HG03565 (cell line): ENCODE results near the gene HAGHL.

ENCODE experiments used
- ATAC-seq: cut with Tn5 transposase; IDR thresholded peaks from one replicate; pipeline ENCODE4 v1.9.1; 2021; ENCODE audit warnings: mild to moderate bottlenecking, moderate library complexity; ENCODE audit not compliant: unreplicated experiment

Gene HAGHL, protein sequence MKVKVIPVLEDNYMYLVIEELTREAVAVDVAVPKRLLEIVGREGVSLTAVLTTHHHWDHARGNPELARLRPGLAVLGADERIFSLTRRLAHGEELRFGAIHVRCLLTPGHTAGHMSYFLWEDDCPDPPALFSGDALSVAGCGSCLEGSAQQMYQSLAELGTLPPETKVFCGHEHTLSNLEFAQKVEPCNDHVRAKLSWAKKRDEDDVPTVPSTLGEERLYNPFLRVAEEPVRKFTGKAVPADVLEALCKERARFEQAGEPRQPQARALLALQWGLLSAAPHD

DNA sequence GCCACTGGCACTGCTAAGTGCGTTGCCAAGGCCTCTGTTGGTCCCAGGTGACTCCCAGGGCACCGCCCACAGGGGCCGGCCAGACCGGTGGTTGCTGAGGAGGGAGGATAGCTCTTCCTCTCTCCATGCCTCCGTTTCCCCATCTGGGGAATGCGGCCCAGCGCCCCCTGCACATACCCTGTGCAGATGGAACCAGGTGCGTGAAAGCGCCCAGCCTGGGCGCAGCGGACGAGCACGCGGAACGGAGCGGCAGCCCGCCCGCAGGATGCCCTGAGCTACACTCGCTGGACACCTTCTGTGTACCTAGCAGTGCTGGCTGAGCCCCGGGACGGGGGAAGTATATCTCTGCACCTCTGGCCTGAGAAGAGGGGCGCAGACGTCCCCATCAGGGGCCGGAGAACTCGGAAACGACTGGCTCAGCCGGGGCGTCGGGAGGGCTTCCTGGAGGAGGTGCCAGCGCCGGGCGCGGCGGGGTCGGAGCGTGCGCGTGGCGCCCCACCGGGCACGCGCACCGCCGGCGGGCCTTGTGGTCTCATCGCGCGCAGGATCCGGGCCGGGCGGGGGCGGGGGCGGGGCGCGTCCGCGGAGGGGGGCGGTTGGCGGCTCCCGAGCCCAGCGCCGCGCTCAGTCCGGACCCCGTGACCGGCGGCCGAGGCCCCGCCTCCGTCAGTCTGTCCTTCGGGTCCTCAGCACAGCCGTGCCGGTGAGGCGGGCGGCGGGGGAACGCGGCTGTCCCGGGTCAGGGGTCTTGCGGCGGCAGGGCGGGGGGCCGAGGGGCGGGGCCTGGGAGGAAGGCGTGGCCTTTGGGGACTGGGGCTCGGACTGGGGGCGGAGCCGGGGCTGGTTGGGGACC, at the start of gene HAGHL, which contains the start of gene CCDC78:
Gene HAGHL, plus strand, starts transcription at position 669 of the 853 bp plus-strand sequence. CDS start 404 bp downstream, outside the sequence.
Gene CCDC78, minus strand, starts transcription at position 6 of the 853 bp plus-strand sequence. CDS start 76 bp downstream, outside the sequence.
- no peak for ATAC-seq

DNA sequence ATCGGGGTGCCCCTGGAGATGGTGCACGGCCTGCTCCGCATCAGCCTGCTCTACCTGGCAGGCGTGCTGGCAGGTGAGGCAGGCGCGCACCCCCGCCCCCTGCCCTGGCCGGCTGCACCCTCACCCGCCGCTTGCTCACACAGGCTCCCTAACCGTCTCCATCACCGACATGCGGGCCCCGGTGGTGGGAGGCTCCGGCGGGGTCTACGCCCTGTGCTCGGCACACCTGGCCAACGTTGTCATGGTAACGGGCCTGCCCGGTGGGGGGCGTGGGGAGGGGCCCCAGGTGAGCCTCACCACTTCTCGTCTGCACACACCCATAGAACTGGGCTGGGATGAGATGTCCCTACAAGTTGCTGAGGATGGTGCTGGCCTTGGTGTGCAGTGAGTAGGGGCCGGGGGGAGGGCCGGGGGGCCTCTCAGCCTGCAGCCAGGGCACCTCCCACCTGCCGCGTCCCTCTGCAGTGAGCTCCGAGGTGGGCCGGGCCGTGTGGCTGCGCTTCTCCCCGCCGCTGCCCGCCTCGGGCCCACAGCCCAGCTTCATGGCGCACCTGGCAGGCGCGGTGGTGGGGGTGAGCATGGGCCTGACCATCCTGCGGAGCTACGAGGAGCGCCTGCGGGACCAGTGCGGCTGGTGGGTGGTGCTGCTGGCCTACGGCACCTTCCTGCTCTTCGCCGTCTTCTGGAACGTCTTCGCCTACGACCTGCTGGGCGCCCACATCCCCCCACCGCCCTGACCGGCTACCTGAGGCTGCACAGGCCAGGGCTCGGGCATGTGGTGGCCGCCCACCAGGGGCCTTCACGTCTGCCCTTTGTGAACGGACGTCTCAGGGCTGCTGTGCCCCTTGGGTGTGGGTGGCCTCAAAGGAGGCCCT, 49.4 kb upstream of the HAGHL start:
- ATAC-seq: no peak

DNA sequence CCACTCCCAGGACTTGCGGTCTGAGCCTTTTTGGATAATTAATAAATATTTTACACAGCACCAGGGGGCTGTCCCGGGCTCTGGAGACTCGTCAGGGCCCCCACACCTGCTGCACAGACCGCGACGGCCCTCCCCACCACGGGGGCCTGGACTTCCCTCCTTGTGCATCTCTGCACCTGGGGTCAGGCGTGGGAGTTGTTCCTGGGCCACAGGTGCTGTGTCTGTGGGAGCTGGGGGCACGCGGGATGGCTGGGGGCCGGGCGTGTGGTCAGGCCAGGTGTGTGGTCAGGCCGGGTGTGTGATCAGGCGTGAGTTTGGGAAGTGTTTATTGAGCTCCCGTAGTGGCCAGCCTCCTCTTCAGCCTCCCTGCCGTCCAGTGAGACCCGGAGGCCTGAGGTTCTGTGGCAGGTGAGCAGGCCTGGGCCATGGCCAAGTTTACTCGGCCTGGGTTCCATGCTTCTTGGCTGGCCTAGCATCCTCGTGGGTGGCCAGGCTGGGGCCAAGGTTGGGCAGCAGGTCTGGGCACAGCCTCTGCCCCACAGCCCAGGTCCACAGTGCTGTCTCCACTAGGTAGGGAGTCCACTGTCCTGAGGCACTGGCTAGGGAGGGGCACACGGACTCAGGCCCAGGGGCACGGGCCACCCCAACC, 48.6 kb upstream of the HAGHL start:
- no peak for ATAC-seq

DNA sequence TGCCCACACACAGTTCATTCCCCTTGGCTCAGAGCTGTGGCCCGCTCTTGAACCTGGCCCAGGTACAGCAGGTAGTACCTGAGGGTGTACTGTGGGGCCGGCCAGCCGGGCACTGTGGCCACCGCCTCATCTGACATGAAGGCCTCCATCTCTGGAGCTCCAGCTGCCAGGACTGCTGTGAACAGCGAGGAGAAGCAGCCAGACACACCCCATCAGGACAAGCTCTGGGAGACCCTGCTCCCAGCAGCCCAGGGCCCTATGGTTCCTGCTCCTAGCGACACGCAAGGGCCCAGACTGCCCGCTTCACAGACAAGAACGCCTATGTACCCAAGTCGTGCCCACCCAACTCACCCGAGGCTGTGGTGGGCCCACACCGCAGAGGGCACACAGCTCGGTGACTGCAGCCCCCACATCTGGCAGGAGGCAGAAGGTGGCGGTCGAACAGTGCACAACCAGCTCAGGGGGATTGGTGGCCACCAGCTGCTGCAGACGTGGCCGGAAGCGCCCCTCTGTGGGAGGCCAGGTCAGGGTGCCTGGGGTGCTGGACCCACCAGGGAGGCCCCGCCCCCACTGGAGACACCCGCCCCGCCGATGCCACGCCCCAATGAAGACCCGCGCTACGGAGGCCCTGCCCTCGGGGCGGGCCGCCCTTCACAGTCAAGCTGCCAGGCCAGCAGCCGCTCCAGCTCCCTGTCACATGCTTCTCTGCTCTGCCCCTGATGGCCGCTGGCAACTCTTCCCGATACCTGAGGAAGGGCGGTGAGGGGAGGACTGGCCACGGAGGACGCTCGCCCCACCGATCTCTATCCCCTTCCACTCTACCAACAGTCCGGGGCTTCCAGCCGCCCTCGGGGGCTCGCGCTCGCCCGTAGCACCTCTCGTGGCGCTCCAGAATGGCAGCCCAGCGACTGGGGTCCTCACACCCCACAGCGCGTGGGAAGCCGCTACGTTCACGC, 47.8 kb upstream of the HAGHL start:
- ATAC-seq: no peak

DNA sequence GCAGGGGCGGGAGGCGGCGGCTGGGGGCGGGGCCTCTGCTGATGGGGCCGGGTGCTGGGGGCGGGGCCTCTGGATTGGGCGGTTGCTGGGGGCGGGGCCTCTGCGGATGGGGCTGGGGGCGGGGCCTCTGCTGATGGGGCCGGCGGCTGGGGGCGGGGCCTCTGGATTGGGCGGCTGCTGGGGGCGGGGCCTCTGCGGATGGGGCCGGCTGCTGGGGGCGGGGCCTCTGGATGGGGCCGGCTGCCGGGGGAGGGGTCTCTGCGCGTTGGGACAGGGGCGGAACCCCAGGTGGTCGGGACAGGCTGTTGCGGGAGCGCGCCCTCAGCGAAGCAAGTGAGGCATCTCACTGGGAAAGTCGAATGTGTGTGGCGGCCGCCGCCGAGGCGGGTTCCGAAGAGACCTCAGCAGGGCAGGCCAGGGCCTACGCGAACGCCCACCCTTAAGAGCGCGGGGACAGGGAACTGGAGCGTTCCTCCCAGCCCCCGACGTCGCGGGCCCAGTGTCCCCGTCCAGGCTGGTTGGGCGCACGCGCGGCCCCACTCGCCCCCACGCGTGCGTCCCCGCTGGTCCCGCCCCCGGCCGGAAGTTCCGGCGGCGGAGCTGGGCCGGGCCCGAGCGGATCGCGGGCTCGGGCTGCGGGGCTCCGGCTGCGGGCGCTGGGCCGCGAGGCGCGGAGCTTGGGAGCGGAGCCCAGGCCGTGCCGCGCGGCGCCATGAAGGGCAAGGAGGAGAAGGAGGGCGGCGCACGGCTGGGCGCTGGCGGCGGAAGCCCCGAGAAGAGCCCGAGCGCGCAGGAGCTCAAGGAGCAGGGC, 46.9 kb upstream of the HAGHL start, which contains the start of gene STUB1:
Gene STUB1, plus strand, starts transcription at position 597 of the 811 bp plus-strand sequence. Its CDS starts 116 bp downstream, at position 713.
- ATAC-seq: peak; percentile 21

DNA sequence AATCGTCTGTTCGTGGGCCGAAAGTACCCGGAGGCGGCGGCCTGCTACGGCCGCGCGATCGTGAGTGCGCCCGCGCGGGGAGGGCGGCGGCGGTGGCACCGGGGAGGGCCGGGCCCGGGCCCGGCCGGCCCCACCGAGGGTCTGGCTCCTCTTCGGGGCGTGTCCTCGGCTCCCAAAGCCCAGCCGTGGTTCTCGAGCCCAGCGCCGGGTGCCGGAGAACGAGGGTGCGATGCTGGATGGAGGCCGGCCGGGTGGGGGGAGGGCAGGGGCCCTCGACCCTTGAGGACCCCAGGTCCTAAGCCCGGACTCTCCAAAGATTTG, 46.3 kb upstream of the HAGHL start:
- no peak for ATAC-seq

DNA sequence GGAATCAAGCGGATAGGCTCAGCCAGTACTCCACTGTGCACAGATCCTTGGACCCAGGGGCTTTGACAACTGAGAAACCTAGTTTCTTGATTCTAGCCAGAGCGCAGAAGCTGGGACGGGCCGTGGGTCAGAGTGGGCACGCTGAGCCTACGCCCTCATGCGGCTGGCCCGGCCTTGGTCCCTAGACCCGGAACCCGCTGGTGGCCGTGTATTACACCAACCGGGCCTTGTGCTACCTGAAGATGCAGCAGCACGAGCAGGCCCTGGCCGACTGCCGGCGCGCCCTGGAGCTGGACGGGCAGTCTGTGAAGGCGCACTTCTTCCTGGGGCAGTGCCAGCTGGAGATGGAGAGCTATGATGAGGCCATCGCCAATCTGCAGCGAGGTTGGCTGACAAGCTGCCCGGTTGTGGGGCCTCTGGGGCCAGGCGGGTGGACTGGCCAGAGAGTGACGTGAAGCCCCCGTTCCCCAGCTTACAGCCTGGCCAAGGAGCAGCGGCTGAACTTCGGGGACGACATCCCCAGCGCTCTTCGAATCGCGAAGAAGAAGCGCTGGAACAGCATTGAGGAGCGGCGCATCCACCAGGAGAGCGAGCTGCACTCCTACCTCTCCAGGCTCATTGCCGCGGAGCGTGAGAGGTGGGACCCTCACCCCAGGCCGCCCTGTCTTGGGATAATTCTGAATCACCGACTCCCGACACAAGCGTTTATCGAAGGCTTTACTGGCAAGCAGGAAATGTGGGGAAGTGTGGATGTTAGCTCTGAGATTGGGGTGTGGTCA, 45.8 kb upstream of the HAGHL start:
- no peak for ATAC-seq

DNA sequence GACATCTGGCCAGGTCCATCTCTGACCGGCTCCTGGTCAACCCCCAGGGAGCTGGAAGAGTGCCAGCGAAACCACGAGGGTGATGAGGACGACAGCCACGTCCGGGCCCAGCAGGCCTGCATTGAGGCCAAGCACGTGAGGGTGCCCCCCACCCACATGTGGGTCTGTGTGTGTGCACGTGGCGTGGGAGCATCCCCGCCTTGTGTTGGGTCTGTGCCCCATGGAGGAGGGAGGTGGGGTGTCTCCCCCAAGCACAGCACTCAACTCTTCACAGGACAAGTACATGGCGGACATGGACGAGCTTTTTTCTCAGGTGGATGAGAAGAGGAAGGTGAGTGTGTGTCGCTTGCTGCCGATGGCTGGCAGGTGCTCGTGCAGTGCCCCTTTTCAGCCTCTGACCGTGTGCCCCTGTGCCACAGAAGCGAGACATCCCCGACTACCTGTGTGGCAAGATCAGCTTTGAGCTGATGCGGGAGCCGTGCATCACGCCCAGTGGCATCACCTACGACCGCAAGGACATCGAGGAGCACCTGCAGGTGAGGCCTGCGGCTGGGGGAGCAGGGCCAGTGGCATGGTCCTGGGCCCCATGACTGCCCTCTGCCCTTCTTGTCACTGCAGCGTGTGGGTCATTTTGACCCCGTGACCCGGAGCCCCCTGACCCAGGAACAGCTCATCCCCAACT, 45.0 kb upstream of the HAGHL start:
- no peak for ATAC-seq

DNA sequence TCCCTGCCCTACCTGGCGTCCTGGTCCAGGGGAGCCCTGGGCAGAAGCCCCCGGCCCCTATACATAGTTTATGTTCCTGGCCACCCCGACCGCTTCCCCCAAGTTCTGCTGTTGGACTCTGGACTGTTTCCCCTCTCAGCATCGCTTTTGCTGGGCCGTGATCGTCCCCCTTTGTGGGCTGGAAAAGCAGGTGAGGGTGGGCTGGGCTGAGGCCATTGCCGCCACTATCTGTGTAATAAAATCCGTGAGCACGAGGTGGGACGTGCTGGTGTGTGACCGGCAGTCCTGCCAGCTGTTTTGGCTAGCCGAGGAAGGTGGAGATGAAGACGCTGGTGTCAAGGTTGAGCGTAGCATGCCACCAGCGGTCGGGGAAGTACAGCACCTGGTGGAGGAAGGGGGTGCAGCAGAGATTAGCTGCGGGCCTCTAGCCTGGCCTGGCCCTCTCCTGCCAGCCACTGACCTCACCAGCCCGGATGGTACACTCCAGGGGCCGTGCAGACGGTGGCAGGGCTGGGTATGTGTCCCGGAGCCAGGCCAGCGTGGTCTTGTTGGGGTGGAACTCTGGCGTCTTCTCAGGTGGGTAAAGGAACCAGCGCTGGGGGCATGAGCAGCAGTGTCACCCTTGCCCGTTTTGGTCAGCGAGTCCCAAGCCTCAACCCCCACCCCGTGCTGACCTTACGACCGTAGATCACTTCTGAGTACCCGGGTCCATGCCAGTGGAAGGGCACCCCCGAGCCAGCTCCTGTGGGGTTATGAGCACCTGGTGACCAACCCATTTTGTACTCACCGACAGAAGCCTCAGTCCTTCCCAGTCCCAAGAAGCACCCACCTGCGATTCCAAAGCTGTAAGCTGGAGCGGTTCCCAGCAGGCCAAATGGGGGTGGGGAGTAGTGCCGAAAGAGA, 44.2 kb upstream of the HAGHL start:
- ATAC-seq: no peak

DNA sequence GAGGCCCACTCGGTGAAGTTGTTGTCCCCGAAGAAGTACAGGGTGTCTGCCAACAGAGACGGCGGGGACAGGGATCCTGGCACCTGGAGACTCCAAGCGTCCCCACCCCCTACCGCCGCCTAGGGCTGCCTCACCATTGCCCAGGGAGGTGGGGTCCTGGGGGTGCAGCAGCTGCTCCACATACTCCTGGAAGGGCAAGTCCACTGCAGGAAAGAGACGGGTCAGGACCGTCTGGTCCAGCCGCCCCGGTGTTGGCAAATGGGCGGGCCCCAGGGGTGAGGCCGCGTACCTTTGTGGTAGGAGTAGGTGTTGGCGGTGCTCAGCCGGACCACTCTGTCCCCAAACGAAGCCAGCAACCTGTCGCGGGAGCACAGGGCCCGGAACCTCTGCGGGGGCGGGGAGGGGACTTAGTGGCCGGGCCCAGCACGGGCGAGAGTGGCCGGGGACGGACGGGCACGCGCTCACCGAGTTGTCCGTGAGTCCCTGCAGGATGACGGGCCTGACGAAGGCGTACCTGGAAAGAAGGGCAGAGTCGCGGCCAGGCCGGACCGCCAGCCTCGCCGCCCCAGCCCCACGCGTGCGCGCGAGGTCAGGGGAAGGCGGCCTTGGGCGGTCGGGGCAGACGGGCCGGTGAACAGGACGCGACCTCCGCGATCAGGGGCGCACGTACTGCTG, 43.4 kb upstream of the HAGHL start:
- ATAC-seq: no peak

DNA sequence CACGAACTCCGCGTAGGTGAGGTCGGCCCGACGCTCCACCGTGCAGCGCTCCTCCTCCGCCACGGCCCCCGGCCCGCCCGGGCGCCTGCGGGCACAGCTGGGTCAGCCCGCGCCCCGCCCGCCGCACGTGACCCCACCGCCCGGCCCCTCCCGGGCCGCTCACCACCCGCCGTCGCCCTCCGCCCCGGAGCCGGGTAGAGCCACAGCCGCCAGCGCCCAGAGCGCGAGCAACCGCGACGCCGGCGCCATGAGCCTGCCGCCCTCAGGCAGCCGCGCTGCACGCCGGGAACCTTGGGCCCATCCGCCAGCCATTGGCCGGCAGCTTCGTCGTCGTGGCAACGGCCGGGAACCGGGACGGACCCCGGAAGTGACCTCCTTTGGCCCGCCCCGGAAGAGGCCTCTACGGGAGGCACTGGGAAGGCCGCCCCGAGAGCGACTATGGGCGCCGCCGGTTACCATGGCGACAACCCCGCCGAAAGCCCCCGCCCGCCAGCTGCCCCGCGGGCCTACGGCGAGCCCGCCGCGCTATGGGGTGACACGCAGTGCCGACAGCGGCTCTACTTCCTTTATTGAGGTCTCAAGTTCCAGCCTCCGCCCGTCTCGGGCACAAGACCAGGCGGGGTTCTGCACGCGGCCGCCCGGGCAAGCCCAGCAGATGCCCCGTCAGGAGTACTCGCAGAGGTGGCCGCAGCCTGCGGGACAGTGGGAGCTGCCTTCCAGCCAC, 42.7 kb upstream of the HAGHL start, which contains the start of gene JMJD8:
Gene JMJD8, minus strand, starts transcription at position 264 of the 724 bp plus-strand sequence. Its CDS starts 15 bp downstream, at position 249.
- ATAC-seq: peak; percentile 61

DNA sequence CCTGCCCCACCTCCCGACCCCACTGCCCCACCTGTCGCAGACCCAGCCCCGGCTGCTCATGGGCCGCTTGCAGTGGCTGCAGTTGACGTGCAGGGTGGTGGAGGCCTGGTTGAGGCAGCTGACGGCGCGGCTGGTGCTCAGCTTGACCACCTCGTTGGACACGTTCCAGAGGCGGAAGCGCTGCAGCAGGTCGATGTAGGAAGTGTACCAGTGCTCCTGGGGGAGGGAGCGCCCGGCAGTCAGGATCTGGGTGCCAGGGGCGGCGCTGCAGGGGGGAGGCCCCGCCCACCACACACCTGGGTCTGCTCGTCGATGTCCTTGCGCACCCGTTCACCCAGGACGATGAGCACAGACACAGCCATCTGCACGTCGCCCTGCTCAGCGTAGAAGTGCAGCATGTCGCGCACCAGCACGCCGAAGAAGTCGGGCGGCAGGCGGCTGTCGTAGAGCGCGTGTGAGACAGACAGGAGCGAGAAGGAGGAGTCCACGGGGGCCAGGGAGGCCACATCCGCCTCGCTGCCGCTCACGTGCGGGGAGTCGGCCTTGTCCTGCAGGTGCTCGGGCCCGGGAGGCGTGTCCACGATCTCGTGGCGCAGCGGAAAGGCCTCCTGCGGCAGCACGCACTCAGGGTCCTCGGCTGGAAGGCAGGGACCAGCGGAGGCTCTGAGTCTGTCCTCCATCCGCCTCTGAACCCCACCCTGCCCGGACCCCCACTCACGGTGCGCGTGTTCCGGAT, 41.8 kb upstream of the HAGHL start:
- ATAC-seq: no peak

DNA sequence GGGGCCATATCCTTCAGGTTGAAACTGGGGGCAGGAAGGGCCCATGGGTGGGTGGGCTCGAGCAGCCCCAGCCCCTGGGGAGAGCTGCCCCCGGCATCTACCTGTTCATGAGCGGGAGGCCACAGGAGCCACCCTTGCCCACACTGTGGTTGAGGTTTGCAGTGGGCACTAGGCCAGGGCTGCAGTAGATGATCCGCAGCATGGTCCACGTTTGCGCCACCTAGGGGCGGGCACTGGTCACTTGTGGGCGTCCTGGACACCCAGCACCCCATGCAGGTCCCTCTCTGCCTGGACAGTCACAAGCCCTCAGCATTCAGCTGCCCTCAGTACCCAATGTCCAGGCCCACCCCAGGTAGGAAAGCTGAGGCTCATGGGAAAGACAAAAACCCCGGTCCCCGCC, 40.9 kb upstream of the HAGHL start:
- ATAC-seq: no peak
